Measurements from ENCODE around the gene ICAM1. TPM values are rescaled to one million over a fixed set of nuclear protein-coding genes. Genes with fewer than 3 reads are reported as not detected.

Gene ICAM1
- total and polyA plus RNA-seq, 2 of the 8 experiments (the other 6 are each of a cell fraction or from before 2014, with no cell fraction given), result 4.0 to 9.4 TPM

GRCh38 chr19:10315335-10316214 is 44.7 kb downstream of the ICAM1 start, which contains the start of gene FDX2 (continued):
- TF ChIP-seq CHD7 (IDR thresholded peaks at IDR 0.05; ENCODE audit: insufficient replicate concordance, low read length) (peak; percentile 96), POLR2AphosphoS5 (IDR thresholded peaks at IDR 0.05; ENCODE audit: low read depth, low read length) (peak; percentile 93), JUN (IDR thresholded peaks at IDR 0.05; ENCODE audit: low read depth, low read length) (no peak), SIX5 (IDR thresholded peaks at IDR 0.05; ENCODE audit: low read depth, low read length) (no peak), NRF1 (IDR thresholded peaks at IDR 0.05; ENCODE audit: low read depth, low read length) (peak; percentile 70), EZH2 (IDR thresholded peaks at IDR 0.05; ENCODE audit: low read depth, low read length, severe bottlenecking) (no peak), ATF3 (IDR thresholded peaks at IDR 0.05; ENCODE audit: insufficient read depth, low read depth, low read length) (peak; percentile 91), KDM1A (IDR thresholded peaks at IDR 0.05; ENCODE audit: borderline replicate concordance, low read length) (no peak), CREB1 (IDR thresholded peaks at IDR 0.05) (no peak), JUND (IDR thresholded peaks at IDR 0.05; ENCODE audit: low read length) (no peak)

Measured in H1 (cell line).